ENCODE measurements around the gene TSPAN18.

Gene TSPAN18

DNA sequence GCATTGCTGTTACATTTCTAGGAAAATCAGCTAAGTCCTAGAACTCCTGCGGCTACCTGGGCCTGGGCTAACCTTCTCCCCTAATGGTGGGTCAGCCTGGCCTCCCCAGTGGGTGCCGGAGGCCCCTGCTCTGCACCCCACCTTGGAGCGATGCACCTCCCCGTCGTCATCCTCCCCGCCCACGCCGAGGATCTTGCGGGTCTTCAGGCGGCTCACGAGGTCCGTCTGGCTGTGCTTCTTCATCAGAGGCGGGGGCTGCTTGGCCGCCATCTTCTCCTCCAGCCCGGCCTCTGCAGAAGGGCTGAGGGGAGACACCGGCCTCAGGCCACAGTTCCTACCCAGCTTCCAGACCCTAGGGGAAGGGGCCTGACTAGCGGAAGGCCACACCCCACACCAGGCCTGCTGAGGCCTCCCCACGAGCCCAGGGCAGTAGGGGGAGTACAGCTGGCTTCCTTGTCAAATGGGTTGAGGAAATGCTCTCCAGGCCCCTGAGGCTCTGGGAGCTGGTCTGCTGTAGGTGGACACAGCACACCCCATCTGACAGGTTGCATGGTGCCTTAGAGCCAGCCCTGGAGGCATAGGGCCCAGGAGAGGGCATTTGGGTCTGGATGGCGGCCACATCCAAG lies 211.4 kb downstream of the TSPAN18 start:
- TF ChIP-seq, protein P1, sequence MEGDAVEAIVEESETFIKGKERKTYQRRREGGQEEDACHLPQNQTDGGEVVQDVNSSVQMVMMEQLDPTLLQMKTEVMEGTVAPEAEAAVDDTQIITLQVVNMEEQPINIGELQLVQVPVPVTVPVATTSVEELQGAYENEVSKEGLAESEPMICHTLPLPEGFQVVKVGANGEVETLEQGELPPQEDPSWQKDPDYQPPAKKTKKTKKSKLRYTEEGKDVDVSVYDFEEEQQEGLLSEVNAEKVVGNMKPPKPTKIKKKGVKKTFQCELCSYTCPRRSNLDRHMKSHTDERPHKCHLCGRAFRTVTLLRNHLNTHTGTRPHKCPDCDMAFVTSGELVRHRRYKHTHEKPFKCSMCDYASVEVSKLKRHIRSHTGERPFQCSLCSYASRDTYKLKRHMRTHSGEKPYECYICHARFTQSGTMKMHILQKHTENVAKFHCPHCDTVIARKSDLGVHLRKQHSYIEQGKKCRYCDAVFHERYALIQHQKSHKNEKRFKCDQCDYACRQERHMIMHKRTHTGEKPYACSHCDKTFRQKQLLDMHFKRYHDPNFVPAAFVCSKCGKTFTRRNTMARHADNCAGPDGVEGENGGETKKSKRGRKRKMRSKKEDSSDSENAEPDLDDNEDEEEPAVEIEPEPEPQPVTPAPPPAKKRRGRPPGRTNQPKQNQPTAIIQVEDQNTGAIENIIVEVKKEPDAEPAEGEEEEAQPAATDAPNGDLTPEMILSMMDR (IDR thresholded peaks at IDR 0.05; ENCODE audit: low read depth, low read length, poor library complexity, severe bottlenecking): no peak
- no peak for TF ChIP-seq EZH2phosphoT487 (IDR thresholded peaks at IDR 0.05; ENCODE audit: borderline replicate concordance, low read length)
- H3K27ac ChIP-seq (ENCODE audit: low read depth, low read length): no peak overlapping the region
- H3K79me2 ChIP-seq (ENCODE audit: control insufficient read depth, low read length): no peaks in the 10 kb centered on the region
- no peak overlapping the region for H3K4me2 ChIP-seq (ENCODE audit: low read length)
- H4K20me1 ChIP-seq (ENCODE audit: control insufficient read depth, insufficient read depth, low read depth, low read length): no peaks in the 10 kb centered on the region
- no peaks in the 10 kb centered on the region for H3K27me3 ChIP-seq (ENCODE audit: control insufficient read depth, low read length)
- H3K36me3 ChIP-seq (ENCODE audit: control insufficient read depth, low read length): no peaks in the 10 kb centered on the region
- no peaks in the 10 kb centered on the region for H3K9me2 ChIP-seq (replicated peaks; ENCODE audit: control insufficient read depth, low read length)
- no peaks in the 10 kb centered on the region for H3K9me3 ChIP-seq (ENCODE audit: control insufficient read depth, insufficient read depth, low read length)
- H3K4me1 ChIP-seq (ENCODE audit: control insufficient read depth, low read length): peaks cover 19% of the 10 kb centered on the region
- H3K4me3 ChIP-seq (ENCODE audit: low read length): no peak overlapping the region
- peaks cover 8% of the 10 kb centered on the region for H3F3A ChIP-seq (ENCODE audit: control insufficient read depth, insufficient read depth)

DNA sequence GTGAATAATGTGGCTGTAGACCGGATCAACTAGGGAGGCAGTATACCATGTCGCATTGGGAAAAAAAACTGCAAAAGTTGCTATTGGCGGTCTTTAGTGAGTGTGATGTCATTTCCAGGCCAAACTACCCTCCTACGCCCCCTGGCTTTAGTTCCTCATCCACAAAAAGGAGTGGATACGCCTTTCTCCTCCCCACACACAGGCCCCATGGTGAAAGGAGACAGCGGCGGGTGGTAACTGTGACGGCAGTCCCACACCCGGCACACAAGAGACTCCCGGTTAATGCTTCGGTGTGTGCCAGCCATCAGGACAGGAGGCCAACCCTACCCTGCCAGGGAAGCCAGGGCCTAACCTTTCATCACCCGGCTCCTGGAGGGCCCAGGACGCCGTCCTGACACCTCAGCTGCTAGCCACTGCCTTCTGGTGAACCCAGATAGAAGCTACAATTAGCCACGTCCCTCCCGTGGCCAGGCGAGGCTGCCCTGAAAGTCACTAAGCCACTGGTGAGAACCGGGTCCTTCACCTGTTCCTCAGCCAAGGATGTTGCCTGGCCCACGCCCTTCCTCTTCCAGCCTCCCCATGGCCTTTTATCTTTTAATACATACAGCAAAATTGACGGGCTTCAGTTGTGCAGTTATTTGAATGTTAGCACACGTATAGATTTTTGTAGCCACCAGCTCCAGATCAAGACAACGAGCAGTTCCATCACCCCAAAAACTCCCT lies 213.1 kb downstream of the TSPAN18 start:
- H3K27ac ChIP-seq (ENCODE audit: low read depth, low read length): no peak overlapping the region
- H3F3A ChIP-seq (ENCODE audit: control insufficient read depth, insufficient read depth): peaks cover 8% of the 10 kb centered on the region
- H3K4me1 ChIP-seq (ENCODE audit: control insufficient read depth, low read length): peaks cover 36% of the 10 kb centered on the region
- H3K4me3 ChIP-seq (ENCODE audit: low read length): no peak overlapping the region
- H3K27me3 ChIP-seq (ENCODE audit: control insufficient read depth, low read length): no peaks in the 10 kb centered on the region
- no peaks in the 10 kb centered on the region for H4K20me1 ChIP-seq (ENCODE audit: control insufficient read depth, insufficient read depth, low read depth, low read length)
- no peaks in the 10 kb centered on the region for H3K9me3 ChIP-seq (ENCODE audit: control insufficient read depth, insufficient read depth, low read length)
- TF ChIP-seq, protein P1 (IDR thresholded peaks at IDR 0.05; ENCODE audit: low read depth, low read length, poor library complexity, severe bottlenecking): peak; percentile 34
- TF ChIP-seq EZH2phosphoT487 (IDR thresholded peaks at IDR 0.05; ENCODE audit: borderline replicate concordance, low read length): no peak
- H3K36me3 ChIP-seq (ENCODE audit: control insufficient read depth, low read length): no peaks in the 10 kb centered on the region
- H3K4me2 ChIP-seq (ENCODE audit: low read length): no peak overlapping the region
- no peaks in the 10 kb centered on the region for H3K9me2 ChIP-seq (replicated peaks; ENCODE audit: control insufficient read depth, low read length)
- H3K79me2 ChIP-seq (ENCODE audit: control insufficient read depth, low read length): no peaks in the 10 kb centered on the region

DNA sequence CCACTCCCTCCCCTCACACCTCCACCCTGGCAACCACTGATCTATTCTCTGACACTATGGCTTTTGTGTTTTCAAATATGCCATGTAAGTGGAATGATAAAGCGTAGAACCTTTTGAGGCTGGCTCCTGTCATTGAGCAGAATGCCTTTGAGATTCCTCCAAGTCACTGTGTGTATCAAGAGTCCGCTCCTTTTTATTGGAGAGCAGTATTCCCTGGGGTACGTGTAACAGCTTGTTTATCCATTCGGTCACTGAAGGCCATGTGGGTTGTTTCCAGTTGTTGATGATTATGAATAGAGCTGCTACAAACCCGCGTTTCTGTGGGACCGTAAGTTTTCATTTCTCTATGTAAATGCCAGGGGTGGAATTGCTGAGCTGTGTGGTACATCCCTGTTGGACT lies 213.6 kb downstream of the TSPAN18 start:
- H3K4me2 ChIP-seq (ENCODE audit: low read length): no peak overlapping the region

More for the DNA sequence above, 213.6 kb downstream of the TSPAN18 start:
- H3K27ac ChIP-seq (ENCODE audit: low read depth, low read length): no peak overlapping the region
- H3K4me3 ChIP-seq (ENCODE audit: low read length): no peak overlapping the region
- H3K9me3 ChIP-seq (ENCODE audit: control insufficient read depth, insufficient read depth, low read length): no peaks in the 10 kb centered on the region
- H3K9me2 ChIP-seq (replicated peaks; ENCODE audit: control insufficient read depth, low read length): no peaks in the 10 kb centered on the region
- peaks cover 8% of the 10 kb centered on the region for H3F3A ChIP-seq (ENCODE audit: control insufficient read depth, insufficient read depth)
- H3K36me3 ChIP-seq (ENCODE audit: control insufficient read depth, low read length): no peaks in the 10 kb centered on the region
- no peaks in the 10 kb centered on the region for H3K79me2 ChIP-seq (ENCODE audit: control insufficient read depth, low read length)
- no peaks in the 10 kb centered on the region for H3K27me3 ChIP-seq (ENCODE audit: control insufficient read depth, low read length)
- no peaks in the 10 kb centered on the region for H4K20me1 ChIP-seq (ENCODE audit: control insufficient read depth, insufficient read depth, low read depth, low read length)
- TF ChIP-seq EZH2phosphoT487 (IDR thresholded peaks at IDR 0.05; ENCODE audit: borderline replicate concordance, low read length): no peak
- TF ChIP-seq, protein P1 (IDR thresholded peaks at IDR 0.05; ENCODE audit: low read depth, low read length, poor library complexity, severe bottlenecking): no peak
- H3K4me1 ChIP-seq (ENCODE audit: control insufficient read depth, low read length): peaks cover 40% of the 10 kb centered on the region

Measured in DOHH2 (cell line).